Upper lobe of left lung (tissue), 6 donors: Measurements from ENCODE around the gene CACNA1D. TPM values are rescaled to one million over a fixed set of nuclear protein-coding genes. Genes with fewer than 3 reads are reported as not detected.
"Not testable (repeated sequence)": the region's sequence is repeated elsewhere in the genome, so short reads cannot be mapped to it uniquely, and the experiment has no call there.

Experiments used
- ATAC-seq, 2 donors: fragments of 200-7000 bp; cut with Tn5 transposase; one replicate each; pipeline ENCODE4 v1.9.1; 2022; ENCODE audit warnings: mild to moderate bottlenecking in 2 of 2, moderate library complexity in 2 of 2; ENCODE audit not compliant: low FRiP score in 2 of 2
- DNase-seq, 2 donors: peaks; one replicate each; pipeline ENCODE4 v3.0.0-alpha.2; 2019 to 2020
- H3K27ac ChIP-seq, 4 donors: fragments of 200-600 bp; sonication (generic); one replicate each; pipeline ENCODE4 v1.5.1; 2016 to 2019
- H3K27me3 ChIP-seq, 4 donors: fragments of 200-600 bp; sonication (generic); one replicate each; pipeline ENCODE4 v1.5.1; 2017 to 2019
- H3K36me3 ChIP-seq, 4 donors: fragments of 200-600 bp; sonication (generic); one replicate each; pipeline ENCODE4 v1.5.1; 2016 to 2019
- H3K4me1 ChIP-seq, 4 donors: fragments of 200-600 bp; sonication (generic); one replicate each; pipeline ENCODE4 v1.5.1; 2018 to 2019
- H3K4me3 ChIP-seq, 4 donors: fragments of 200-600 bp; sonication (generic); one replicate each; pipeline ENCODE4 v1.5.1; 2017 to 2019; ENCODE audit warnings: mild to moderate bottlenecking in 2 of 4, moderate library complexity in 1 of 4
- H3K9me3 ChIP-seq, 4 donors: fragments of 200-600 bp; sonication (generic); one replicate each; pipeline ENCODE4 v1.5.1; 2018 to 2019
- EP300 ChIP-seq, 4 donors: sonication (generic); formaldehyde crosslinking; IDR thresholded peaks; one replicate each; pipeline ENCODE4 v1.5.1; 2017; ENCODE audit warnings: antibody characterized with exemption in 4 of 4, control low read depth in 2 of 4
- POLR2A ChIP-seq, 4 donors: fragments of 450-650 bp; IDR thresholded peaks; one replicate each; pipeline ENCODE4 v1.5.1; 2016 to 2017; ENCODE audit warnings: antibody characterized with exemption in 4 of 4, mild to moderate bottlenecking in 2 of 4
- POLR2AphosphoS5 ChIP-seq, 2 donors: sonication (generic); formaldehyde crosslinking; IDR thresholded peaks; one replicate each; pipeline ENCODE4 v1.5.1; 2017; ENCODE audit warnings: antibody characterized with exemption in 2 of 2
- whole genome bisulfite sequencing, 2 donors: methylation state at CpG; one replicate each; pipeline ENCODE4 v1.1.5; 2017 to 2018; 5-methylcytosine and 5-hydroxymethylcytosine counted together
- total RNA-seq, 6 donors: library from RNA; depleted of rRNA in 4 of 6; stranded (reverse); fragments of >200 nt in 4 of 6; gene quantifications; one replicate each; pipeline versions ENCODE4 v1.1.0 to v1.2.1, GENCODE V29; 2016 to 2021
- TF ChIP-seq, protein P1 (sequence below), 6 experiments: fragments of 450-650 bp in 4 of 6; fragments of 200-600 bp in 2 of 6; sonication (generic) in 2 of 6; IDR thresholded peaks; one replicate each; pipeline ENCODE4 v1.5.1; 2016 to 2019; ENCODE audit warnings: antibody characterized with exemption in 6 of 6
- donor health status: DM: no; HTN: no; CAD: no; lungs with moderate emphysema.
- donor health status: DM: no; HTN: yes; CAD: no; lungs with severe emphysema.

The CACNA1D gene
- total RNA-seq = 100 to 1,000 TPM in 1 of 6 donors, 10 to 100 TPM in 5; 17.2 to 221 (median 30.2) TPM

- peaks cover 0 to 25% (median 3%) of the 10 kb centered on the region in 4 donors for H3K27me3 ChIP-seq
- peak; percentile 75 to 89 for DNase-seq
- 0 to 3% methylated on average over 35 to 38 of the region's 122 CpGs for WGBS, 2 donors
- ATAC-seq = peak; percentile 50 to 69
- H3K4me1 ChIP-seq = peaks cover 11 to 25% (median 17%) of the 10 kb centered on the region in 4 donors
- peak within 1 kb of the TSS; percentile 62 to 84 (median 80) for H3K27ac ChIP-seq
- no peaks in the 10 kb centered on the region for H3K9me3 ChIP-seq
- TF ChIP-seq POLR2A (IDR thresholded peaks at IDR 0.05) (peak in 1 of 4 donors; percentile 16), POLR2AphosphoS5 (IDR thresholded peaks at IDR 0.05) (no peak), EP300 (IDR thresholded peaks at IDR 0.05) (no peak)
- TF ChIP-seq, protein P1, sequence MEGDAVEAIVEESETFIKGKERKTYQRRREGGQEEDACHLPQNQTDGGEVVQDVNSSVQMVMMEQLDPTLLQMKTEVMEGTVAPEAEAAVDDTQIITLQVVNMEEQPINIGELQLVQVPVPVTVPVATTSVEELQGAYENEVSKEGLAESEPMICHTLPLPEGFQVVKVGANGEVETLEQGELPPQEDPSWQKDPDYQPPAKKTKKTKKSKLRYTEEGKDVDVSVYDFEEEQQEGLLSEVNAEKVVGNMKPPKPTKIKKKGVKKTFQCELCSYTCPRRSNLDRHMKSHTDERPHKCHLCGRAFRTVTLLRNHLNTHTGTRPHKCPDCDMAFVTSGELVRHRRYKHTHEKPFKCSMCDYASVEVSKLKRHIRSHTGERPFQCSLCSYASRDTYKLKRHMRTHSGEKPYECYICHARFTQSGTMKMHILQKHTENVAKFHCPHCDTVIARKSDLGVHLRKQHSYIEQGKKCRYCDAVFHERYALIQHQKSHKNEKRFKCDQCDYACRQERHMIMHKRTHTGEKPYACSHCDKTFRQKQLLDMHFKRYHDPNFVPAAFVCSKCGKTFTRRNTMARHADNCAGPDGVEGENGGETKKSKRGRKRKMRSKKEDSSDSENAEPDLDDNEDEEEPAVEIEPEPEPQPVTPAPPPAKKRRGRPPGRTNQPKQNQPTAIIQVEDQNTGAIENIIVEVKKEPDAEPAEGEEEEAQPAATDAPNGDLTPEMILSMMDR (IDR thresholded peaks at IDR 0.05) = peak in 1 of 6 experiments; percentile 7
- H3K36me3 ChIP-seq = no peaks in the 10 kb centered on the region
- peak within 1 kb of the TSS; percentile 48 to 73 (median 60) for H3K4me3 ChIP-seq
Observed at GRCh38 chr3:53493963-53494791, at the start of gene CACNA1D. Gene CACNA1D (plus strand): TSS chr3:53494611. CDS start chr3:53495167, 556 bp downstream.

- DNase-seq = no peak
- Histone ChIP-seq H3K4me1 (no peaks in the 10 kb centered on the region), H3K9me3 (no peaks in the 10 kb centered on the region), H3K4me3 (no peak overlapping the region), H3K27ac (no peak overlapping the region), H3K36me3 (no peaks in the 10 kb centered on the region), H3K27me3 (no peaks in the 10 kb centered on the region)
- ATAC-seq = no peak
- TF ChIP-seq POLR2AphosphoS5 (IDR thresholded peaks at IDR 0.05) (no peak), POLR2A (IDR thresholded peaks at IDR 0.05) (no peak), EP300 (IDR thresholded peaks at IDR 0.05) (no peak)
- TF ChIP-seq, protein P1 (IDR thresholded peaks at IDR 0.05) = no peak
Observed at GRCh38 chr3:53457068-53457467, 37.3 kb upstream of the CACNA1D start.

DNA sequence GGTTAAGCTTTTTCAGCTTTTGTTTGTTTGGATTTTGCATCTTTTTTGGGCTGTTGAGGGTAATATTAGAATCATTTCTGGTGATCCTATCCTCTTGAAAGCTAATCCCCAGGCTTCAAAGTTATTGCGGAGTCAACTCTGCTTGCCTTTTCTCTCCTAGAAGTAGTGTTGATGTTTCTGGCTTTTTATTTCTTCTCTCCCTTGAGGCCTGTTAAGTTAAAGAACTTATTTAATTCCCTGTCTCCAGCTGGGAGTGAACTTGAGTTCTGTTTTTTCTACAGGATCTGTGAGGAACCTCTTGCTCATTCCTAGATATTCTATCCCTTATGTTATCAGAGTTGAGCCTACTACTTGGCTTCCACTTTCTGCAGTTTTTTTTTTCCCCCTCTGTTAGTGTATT is 34.1 kb upstream of the CACNA1D start:
- Histone ChIP-seq H3K4me1 (no peaks in the 10 kb centered on the region), H3K36me3 (no peaks in the 10 kb centered on the region), H3K27me3 (no peaks in the 10 kb centered on the region), H3K4me3 (no peak overlapping the region), H3K27ac (no peak overlapping the region), H3K9me3 (no peaks in the 10 kb centered on the region)
- no peak for ATAC-seq
- TF ChIP-seq EP300 (IDR thresholded peaks at IDR 0.05) = no peak
- TF ChIP-seq, protein P1 (IDR thresholded peaks at IDR 0.05) = no peak
- TF ChIP-seq POLR2A (IDR thresholded peaks at IDR 0.05) = no peak
- no peak for TF ChIP-seq POLR2AphosphoS5 (IDR thresholded peaks at IDR 0.05)
- 96 to 100% methylated on average over 1 of the region's 1 CpG for WGBS, 2 donors
- DNase-seq = no peak

DNA sequence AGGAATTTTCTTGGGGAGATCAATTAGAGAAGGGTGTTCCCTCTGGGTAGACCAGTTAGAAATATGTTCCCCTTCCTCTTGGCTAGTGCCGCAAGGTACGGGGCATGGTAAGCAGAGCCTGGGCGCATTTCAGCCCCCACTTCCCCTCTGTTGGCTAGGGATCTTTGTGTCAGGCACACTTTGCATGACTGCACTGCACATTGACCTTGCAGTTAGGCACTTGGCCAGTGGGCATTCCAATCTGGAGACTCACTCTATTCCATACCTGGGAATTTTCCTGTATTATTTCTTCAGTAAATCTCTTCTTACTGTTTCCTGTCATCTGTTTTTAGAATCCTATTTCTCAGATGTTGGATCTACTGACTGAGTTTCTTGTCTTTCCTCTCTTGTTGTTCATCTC is 30.0 kb upstream of the CACNA1D start:
- Histone ChIP-seq H3K9me3 (no peaks in the 10 kb centered on the region), H3K27me3 (no peaks in the 10 kb centered on the region), H3K36me3 (no peaks in the 10 kb centered on the region), H3K27ac (no peak overlapping the region), H3K4me3 (no peak overlapping the region), H3K4me1 (no peaks in the 10 kb centered on the region)
- ATAC-seq = no peak
- DNase-seq = no peak
- TF ChIP-seq, protein P1 (IDR thresholded peaks at IDR 0.05) = no peak
- TF ChIP-seq EP300 (IDR thresholded peaks at IDR 0.05) = no peak
- TF ChIP-seq POLR2AphosphoS5 (IDR thresholded peaks at IDR 0.05) = no peak
- no peak for TF ChIP-seq POLR2A (IDR thresholded peaks at IDR 0.05)
- WGBS, 2 donors = 90 to 96% methylated on average over 3 of the region's 3 CpGs

DNA sequence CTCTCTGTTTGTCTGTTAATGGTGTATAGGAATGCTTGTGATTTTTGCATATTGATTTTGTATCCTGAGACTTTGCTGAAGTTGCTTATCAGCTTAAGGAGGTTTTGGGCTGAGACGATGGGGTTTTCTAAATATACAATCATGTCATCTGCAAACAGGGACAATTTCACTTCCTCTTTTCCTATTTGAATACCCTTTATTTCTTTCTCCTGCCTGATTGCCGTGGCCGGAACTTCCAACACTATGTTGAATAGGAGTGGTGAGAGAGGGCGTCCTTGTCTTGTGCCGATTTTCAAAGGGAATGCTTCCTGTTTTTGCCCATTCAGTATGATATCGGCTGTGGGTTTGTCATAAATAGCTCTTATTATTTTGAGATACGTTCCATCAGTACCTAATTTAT is 24.7 kb upstream of the CACNA1D start:
- H3K9me3 ChIP-seq, H3K4me3 ChIP-seq, DNase-seq, H3K27me3 ChIP-seq, ATAC-seq, H3K4me1 ChIP-seq, H3K36me3 ChIP-seq, H3K27ac ChIP-seq: not testable (repeated sequence)
- WGBS, 2 donors = 83% methylated on average over 7 of the region's 7 CpGs
